ENCODE measurements around the gene SSC4D.

The SSC4D gene

DNA sequence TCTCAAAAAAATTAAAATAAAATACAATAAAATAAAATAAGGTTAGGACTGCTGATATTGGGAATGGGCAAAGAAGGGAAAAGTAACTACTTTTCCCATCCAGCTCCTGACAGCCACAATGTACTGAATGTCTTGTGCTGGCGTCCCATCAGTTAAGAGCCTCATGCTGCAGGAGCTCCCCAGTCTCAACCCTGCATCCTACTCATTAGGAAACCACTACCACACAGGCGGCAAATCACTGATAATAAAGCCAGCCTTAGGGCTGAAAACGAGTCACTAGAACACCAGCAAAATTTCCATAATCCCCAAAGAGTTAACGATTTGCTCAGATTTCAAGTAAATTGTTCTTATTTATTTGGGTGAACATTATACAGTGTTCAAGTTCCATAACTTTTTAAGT is 55.0 kb downstream of the SSC4D start:
- no peak for DNase-seq (ENCODE audit: low spot score)

DNA sequence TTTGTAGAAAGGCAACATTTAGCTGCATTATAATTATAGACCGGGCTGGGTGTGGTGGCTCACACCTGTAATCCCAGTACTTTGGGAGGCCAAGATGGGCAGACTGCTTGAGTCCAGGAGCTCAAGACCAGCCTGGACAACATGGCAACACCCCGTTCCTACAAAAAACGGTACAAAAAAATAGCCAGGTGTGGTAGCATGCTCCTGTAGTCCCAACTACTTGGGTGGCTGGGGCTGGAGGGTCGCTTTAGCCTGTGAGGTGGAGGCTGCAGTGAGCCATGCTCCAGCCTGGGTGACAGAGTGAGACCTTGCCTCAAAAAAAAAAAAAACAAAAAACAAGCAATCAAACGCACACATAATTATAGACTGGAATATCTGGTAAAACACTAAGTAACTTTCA is 55.8 kb downstream of the SSC4D start:
- no peak for DNase-seq (ENCODE audit: low spot score)

DNA sequence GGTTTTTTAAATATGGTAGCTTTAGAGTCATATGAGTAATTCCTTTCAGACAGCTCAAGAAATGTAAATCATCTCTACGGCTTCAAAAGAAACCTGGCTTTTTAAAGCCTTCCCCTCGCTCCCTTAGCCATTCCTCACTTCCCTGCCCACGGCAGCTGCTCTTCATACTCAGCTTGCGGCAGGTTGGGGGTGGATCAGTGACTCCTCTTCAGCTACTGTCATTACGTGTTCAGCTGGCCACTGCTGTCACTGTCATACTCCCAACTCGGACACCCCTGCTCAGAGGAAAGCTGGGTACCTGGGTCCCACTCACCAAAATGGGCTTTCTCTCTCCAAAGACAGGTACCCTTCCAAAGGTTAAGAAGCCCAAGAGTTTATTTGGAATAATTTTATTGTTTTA is 57.3 kb downstream of the SSC4D start:
- no peak for DNase-seq (ENCODE audit: low spot score)

DNA sequence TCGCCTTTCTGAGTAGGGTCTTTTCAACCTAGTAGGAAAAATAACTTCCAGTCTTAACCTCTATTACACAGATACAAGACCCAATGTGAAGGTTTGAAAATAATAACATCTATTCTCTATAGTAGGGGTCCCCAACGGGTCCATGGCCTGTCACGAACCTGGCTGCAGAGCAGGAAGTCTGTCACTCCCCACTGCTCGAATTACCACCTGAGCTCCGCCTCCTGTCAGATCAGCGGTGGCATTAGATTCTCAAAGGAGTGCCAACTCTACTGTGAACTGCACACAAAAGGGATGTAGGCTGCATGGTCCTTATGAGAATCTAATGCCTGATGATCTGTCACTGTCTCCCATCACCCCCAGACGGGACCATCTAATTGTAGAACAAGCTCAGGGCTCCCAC is 58.1 kb downstream of the SSC4D start:
- DNase-seq (ENCODE audit: low spot score): no peak

DNA sequence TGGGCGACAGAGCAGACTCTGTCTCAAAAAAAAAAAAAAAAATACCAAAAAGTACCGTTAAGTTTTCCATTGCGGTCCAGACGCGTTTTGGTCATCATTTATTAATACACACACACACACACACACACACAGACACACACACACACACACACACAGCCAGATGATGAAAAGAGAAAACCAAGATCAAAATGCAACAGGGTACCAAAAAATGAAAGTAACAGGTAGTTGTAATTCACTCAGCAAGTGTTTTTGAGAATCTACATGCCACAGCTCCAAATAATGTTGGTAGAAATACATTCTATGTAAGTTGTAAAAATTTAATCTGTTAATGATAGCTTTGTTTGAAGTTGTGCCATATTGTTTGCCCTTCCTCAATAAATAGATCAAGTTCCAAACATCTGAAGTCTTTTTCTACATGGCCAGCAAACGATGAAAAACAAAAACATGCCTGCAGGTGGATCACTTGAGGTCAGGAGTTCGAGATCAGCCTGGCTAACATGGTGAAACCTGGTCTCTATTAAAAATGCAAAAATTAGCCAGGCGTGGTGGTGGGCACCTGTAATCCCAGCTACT is 60.1 kb downstream of the SSC4D start:
- no peak for DNase-seq (ENCODE audit: low spot score)

DNA sequence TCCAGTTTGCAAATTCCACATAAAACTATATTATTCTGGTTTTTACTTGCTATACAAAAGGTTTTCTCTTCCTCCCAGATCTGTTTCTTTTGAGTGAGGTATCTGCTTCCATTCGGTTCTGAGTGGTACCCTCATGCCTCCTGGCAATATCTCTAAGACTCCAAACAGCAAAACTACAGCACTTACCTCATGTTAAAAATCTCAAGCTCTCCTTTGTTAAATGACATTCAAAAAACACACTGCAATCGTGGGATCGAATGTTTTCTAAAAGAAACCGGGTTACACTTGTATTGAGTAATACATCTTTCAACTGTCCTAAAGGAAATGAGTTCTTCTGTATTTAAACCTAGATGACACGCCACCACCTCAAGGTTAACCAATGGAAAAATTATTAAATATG is 61.8 kb downstream of the SSC4D start:
- DNase-seq (ENCODE audit: low spot score): no peak

DNA sequence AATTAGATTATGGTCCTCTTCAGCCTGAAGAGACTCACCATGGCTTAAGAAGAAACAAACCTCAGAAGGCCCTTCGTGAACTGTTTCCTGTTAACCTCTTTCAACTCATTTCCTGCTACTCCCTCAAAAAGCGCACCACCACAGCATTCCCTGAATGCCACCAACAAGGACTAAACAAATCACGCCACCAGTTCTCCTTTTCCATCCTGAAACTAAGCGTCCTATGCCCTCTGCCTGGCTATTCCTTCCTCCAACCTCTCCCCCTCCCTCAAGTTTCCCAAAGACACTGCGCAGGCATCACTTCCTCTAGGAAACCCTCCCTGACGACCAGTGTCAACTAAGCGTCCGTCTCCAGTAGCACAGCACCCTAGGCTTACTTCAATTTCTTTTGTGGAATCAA is 62.7 kb downstream of the SSC4D start:
- no peak for DNase-seq (ENCODE audit: low spot score)

DNA sequence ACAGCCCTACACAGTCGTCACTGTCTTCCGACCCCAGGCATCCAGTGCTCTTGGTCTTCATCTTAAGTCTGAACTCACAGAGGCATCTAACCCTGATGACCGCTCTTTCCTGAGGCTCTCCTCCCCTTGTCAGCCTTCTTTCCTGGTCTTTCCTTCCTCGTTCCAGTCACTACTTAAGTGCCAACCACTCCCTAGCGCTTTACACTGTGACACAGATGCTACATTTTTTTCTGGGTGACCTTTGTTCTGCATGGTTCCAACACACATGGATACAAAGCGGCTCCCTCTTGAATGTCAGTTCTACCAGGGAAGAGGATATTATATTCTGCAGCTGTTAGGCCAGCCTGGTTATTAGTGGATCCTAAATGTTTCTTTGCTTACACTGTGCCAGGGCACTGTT is 63.4 kb downstream of the SSC4D start:
- no peak for DNase-seq (ENCODE audit: low spot score)

DNA sequence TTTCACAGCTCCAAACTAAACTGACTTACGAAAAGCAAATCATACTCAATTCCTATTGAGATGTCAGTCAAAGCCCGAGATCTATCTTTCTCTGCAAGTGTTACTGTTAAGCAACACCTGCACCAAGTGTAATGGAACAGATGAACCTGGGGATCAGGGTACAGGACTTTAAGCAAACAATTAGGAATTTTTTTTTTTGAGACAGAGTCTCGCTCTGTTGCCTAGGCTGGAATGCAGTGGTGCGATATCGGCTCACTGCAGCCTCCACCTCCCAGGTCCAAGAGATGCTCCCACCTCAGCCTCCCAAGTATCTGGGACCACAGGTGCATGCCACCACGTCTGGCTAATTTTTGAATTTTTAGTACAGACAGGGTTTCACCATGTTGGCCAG is 65.6 kb downstream of the SSC4D start:
- no peak for DNase-seq (ENCODE audit: low spot score)

DNA sequence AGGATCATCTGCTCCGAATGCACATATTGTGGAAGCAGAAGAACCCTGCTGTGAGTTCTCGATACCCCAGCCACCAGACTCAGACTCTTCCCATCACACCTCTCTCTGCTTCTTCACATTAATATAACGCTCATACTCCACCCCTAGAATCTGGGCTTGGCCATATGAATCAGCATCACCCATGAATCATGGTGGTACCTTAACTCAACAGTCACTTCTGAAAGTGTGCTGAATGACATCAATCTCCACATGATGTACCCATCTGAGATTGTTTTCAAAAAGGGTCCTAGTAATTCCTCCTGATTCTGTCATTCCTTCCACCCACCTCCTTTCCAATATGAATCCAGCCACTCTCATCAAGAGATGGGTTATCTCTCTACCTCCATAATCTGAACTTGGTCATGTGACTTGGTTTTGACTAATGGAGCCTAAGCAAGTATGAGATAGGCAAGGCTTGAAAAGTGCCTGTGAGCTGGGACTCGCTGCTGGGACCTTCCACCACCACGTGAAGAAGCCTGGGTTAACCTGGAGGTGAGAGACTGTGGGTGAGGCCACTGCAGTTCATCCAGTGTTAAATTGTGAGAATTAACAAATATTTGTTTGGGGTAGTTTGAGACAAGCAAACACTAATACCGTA is 66.1 kb downstream of the SSC4D start:
- no peak for DNase-seq (ENCODE audit: low spot score)

DNA sequence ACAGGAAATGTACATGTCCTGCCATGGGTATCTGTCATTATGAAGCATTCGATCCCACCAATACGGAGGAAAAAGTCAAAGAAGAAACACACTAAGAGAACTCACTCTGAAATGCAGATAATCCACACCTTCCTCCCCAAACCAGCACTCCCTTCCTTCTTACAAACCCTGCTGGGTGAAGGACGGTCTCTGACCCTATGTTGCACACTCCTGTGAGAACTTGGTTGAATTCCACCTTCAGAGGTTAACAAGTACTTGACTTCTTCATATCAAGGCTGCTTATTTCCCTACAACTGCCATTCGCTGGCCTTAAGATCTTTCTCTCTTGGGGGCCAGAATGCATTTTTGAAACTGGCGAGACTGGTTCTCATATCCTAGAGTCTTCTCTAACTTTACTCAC is 67.3 kb downstream of the SSC4D start:
- no peak for DNase-seq (ENCODE audit: low spot score)

DNA sequence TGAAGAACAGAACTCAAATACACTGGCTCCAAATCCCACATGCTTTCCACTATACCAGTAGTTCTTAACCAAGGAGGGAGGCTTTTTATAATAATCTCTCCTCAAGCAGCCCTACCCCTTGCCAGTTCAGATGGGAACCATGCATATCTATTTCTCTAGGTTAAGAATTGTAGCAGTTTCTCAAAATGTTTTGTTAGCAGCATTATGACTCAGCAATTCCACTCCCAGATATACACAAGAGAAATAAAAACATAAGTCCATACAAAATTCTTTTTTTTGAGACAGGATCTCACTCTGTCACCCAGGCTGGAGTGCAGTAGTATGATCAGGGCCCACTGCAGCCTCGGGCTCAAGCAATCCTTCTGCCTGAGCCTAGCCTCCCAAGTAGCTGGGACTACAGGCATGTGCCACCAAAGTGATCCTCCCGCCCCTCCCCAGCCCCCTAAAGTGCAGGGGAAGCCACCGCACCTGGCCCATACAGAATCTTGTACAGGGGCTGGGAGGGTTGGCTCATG is 68.8 kb downstream of the SSC4D start:
- DNase-seq (ENCODE audit: low spot score): no peak
